Right lobe of liver (tissue), 4 donors: ENCODE results near the gene PTH1R.

Source experiments
- CTCF ChIP-seq, 4 donors: fragments of 200-600 bp in 3 of 4; fragments of 450-650 bp in 1 of 4; IDR thresholded peaks; one replicate each; pipeline versions ENCODE4 v1.5.1 to v1.8.0; 2016 to 2022; ENCODE audit warnings: antibody characterized with exemption in 4 of 4, mild to moderate bottlenecking in 2 of 4
- POLR2A ChIP-seq: fragments of 450-650 bp; IDR thresholded peaks from one replicate; pipeline ENCODE4 v1.6.1; 2017; ENCODE audit warnings: antibody characterized with exemption, mild to moderate bottlenecking
- donor health status: DM: no; HTN: no; CAD: no.
- donor health status: DM: no; HTN: no; CAD: no.
- donor health status: DM: no; HTN: yes; CAD: no.

DNA sequence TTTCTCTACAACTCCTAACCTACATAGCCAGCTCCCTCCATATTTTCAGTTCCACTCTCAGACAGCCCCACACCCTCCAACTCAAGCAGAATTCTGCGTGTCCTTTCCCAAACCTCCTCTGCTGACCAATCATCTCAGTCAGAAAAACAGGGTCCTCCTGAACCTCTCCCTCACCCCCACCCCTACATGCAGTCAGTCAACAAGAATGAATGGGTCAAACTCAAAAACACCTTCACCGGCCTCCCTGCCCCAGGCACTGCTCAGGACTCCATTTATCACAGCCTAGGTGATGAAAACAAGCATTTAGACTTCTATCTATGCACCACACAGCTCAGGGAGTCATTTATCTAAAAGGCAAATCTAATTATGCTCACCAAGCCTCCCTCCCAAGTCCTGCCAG is 46.7 kb upstream of the PTH1R start:
- TF ChIP-seq CTCF (IDR thresholded peaks at IDR 0.05) (no peak), POLR2A (no peak)
